Measurements from ENCODE around the gene SERINC1.

The SERINC1 gene

DNA sequence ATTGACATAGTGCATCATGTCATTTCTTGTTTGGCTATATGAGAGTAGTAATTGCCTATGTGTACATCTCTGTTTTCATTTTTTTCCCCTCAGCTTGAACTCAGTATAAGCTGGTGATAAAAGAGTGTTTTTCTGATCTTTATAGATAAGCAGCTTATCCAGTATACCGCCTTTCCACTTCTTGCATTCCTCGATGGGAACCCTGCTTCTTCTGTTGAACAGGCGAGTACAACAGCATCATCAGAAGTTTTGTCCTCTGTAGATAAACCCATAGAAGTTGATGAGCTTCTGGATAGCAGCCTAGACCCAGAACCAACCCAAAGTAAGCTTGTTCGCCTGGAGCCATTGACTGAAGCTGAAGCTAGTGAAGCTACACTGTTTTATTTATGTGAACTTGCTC lies 39.8 kb downstream of the SERINC1 start:
- no peak for DNase-seq

GRCh38 chr6:122429323-122429722 lies 42.3 kb downstream of the SERINC1 start:
- no peak for DNase-seq

DNA sequence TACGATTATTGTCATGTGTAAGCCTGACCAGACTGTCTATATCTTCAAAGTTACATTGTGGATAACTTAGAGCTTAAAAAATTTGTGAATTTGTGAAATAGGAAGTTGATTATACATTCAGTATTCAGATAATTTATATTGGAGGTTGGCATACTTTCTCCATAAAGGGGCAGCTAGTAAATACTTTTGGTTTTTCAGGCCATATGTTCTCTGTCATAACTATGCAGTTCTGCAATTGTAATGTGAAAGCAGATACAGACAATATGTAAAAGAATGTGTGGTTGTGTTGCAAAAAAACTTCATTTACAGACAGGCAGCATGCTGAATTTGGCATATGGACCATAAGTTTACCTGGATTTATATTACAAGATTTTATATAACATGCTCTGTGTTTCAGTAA lies 42.8 kb downstream of the SERINC1 start:
- DNase-seq, result no peak

GRCh38 chr6:122426597-122426996 lies 45.0 kb downstream of the SERINC1 start:
- no peak for DNase-seq

DNA sequence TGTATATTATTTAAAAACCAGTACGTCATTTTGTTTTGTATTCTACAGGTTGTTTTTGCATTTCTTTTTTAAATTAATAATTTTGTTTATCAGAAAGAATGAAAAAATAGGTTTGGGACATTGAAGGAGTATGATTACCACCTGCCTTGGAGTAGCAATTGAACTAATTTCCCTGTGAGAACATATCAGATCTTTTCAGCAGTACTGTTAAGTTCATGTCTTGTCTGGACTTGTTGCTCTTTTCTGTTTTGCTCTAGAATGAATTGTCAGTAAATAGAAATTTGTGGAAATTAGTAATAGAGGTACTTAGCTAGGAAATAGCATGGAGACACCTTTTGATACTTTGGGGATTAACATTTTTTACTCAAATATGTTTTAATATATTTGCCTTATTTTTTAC lies 47.9 kb downstream of the SERINC1 start:
- DNase-seq, result no peak

GRCh38 chr6:122422614-122423267 lies 48.9 kb downstream of the SERINC1 start:
- DNase-seq, result no peak

GRCh38 chr6:122422003-122422402 lies 49.6 kb downstream of the SERINC1 start:
- no peak for DNase-seq

- no peak for DNase-seq
These were observed 54.8 kb downstream of the SERINC1 start for GRCh38 chr6:122416825-122417224.

GRCh38 chr6:122412001-122412400 lies 59.6 kb downstream of the SERINC1 start:
- DNase-seq, result no peak

- DNase-seq, result no peak
These were observed 62.7 kb downstream of the SERINC1 start for GRCh38 chr6:122408702-122409458.

DNA sequence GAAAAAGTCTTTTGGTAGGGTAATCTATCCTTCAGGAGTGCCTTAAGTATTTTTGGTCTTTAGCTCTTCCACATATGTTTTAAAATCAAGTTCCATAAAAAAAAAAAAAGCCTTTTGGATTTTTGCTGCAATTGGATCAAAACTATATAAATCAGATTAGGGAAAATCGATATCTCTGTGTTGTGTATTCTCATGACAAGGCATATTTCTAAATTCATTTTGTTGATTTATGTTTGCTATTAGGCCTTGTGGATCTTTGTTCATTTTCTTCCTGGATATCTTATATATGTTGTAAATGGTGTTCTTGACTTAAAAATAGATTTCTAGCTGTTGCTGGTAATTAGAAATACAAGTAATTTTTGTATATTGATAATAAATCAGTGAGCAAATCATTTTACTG lies 63.4 kb downstream of the SERINC1 start:
- DNase-seq, result no peak

DNA sequence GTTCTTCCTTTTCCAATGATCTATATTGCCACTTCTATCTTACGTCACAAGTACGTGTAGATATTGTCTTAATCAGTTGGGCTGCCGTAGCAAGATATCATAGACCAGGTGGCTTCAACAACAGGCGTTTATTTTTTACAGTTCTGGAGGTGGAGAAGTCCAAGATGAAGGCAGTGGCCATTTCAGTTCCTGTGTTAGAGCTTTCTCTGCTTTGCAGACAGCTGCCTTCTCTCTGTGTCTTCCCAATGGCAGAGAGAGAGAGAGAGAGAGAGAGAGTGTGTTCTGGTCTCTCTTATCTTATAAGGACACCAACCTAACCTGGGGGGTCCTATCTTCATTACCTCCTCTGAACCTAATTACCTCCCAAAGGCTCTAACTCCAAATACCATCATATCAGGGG lies 63.9 kb downstream of the SERINC1 start:
- DNase-seq, result no peak

GRCh38 chr6:122406187-122406586 lies 65.4 kb downstream of the SERINC1 start:
- DNase-seq, result no peak

GRCh38 chr6:122405417-122405816 lies 66.2 kb downstream of the SERINC1 start:
- DNase-seq, result no peak

GRCh38 chr6:122404444-122404843 lies 67.2 kb downstream of the SERINC1 start:
- no peak for DNase-seq

GRCh38 chr6:122401104-122401503 lies 70.5 kb downstream of the SERINC1 start:
- DNase-seq, result no peak

GRCh38 chr6:122400462-122401089 lies 71.0 kb downstream of the SERINC1 start:
- no peak for DNase-seq

DNA sequence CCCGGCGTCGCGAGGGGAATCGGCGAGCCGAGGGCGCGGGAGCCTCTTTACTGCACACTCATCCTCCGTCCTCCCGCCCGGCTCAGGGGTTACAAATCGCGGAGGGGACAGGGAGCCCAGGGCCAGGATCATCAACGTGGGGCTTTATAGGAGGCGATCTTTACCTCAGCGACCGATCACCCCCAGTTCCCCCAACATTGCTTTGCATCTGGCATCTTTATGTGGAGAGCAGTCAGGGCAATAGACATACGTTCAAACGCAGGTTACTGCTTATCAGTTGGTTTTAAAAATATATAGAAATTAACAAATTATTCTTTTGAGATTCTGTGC lies 71.5 kb downstream of the SERINC1 start:
- DNase-seq, result peak in 1 of 2 experiments; percentile 16

- peak; percentile 84 to 95 for DNase-seq
These were observed 72.1 kb downstream of the SERINC1 start, which contains the start of gene HSF2 for GRCh38 chr6:122399348-122400120. HSF2 (plus strand) TSS chr6:122399652; CDS start chr6:122399738, 86 bp downstream.

DNA sequence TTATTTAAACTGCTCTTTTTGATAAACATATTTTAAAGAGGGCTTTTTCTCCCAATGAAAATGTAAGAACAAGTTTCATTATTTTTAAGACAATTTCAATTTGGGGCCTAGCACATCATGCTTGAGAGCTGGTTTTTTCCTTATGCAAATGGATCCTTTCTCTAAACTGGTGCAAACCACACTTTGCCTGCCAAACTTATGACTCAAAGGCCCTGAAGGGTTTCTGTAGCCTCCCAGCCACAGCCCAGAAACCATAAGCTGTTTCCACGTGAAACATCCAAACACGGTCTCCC lies 72.6 kb downstream of the SERINC1 start:
- DNase-seq, result no peak

DNA sequence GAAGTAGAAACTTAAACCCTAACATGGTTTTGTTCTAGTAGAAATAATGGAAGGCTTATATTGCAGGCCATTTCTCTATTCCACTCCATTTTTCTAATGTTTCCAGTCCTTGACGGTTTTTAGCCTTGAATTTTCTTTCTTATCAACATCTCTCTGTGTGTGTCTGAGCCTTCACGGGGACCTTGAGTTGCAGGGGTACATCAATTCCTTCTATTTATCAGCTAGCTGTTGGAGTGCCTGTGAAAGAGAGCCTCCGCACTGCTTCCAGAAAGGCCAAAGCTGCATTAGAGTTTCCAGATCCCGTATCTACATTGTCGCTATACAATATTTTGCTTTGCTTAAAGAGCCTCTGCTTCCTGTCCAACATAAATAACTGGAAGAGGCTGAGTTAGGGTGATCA lies 77.6 kb downstream of the SERINC1 start:
- no peak for DNase-seq

DNA sequence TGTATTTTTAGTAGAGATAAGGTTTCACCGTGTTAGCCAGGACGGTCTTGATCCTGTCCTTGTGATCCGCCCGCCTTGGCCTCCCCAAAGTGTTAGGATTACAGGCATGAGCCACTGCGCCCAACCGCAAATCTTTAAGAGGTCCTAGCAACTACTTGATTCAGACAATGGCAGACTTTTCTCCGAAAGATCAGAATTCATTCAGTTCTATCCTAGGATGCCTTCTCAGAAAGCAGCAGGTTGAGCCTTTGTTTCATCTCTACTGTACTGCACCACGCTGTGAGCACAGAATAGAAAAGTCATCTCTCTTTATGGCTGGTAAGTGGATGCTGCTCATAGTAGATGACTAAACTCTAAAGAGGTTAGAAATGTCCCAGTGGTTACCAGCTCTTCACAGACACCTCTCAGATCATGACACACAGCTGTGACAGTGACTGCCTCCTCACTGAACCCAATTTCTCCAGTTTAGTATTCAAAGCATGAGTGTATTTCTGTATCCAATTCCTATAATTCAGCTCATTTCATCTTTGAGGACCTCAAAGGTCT lies 78.2 kb downstream of the SERINC1 start:
- no peak for DNase-seq
